ENCODE results near the gene POU2F3. TPM values are rescaled to one million over a fixed set of nuclear protein-coding genes. Genes with fewer than 3 reads are reported as not detected.

POU2F3 gene
- total RNA-seq, 4 donors from 2014 or later: not detected

DNA sequence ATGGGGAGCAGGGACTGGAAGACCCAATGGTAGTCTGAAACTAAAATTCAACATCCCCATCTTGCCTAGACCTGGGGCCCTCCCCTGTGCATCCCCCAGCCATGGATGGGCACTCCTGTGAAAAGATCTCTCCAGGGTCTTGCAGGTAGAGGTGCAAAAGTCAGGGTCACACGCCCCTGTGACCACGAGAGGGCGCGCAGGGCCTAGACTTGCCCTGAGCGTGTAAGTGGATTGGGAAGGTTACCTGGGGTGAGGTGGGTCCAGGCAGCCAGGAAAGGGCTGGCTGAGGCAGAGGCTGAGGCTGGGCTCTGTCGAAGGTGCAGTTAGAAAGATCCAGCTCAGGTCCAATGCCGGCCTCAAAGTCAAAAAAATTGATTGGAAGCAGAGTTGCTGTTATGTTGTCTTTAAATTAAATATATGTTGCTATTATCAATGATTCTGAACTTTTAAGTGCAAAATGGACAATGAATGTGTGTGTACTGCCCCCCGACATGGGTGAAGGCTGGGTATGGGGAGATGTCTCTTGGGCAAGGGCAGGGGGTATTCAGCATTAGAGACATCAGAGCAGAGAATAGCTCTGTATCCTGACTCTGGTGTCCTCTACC lies 4.8 kb upstream of the POU2F3 start:
- intact Hi-C loops (cut with DNase I; ENCODE audit: low total_unique reads): loop anchor here (1.0 kb wide), 1 partner anchor 65 kb away; no protein-coding TSS in a partner anchor
- ATAC-seq (peak in 1 of 2 donors; percentile 64), DNase-seq (no peak)
- H3K27me3 ChIP-seq: peaks cover 9 to 12% (median 9%) of the 10 kb centered on the region in 3 donors
- no peak for TF ChIP-seq POLR2A (IDR thresholded peaks at IDR 0.05)
- TF ChIP-seq, protein P1, sequence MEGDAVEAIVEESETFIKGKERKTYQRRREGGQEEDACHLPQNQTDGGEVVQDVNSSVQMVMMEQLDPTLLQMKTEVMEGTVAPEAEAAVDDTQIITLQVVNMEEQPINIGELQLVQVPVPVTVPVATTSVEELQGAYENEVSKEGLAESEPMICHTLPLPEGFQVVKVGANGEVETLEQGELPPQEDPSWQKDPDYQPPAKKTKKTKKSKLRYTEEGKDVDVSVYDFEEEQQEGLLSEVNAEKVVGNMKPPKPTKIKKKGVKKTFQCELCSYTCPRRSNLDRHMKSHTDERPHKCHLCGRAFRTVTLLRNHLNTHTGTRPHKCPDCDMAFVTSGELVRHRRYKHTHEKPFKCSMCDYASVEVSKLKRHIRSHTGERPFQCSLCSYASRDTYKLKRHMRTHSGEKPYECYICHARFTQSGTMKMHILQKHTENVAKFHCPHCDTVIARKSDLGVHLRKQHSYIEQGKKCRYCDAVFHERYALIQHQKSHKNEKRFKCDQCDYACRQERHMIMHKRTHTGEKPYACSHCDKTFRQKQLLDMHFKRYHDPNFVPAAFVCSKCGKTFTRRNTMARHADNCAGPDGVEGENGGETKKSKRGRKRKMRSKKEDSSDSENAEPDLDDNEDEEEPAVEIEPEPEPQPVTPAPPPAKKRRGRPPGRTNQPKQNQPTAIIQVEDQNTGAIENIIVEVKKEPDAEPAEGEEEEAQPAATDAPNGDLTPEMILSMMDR (IDR thresholded peaks at IDR 0.05 in 4 of 5, conservative IDR thresholded peaks at IDR 0.05 in 1 of 5): peak; percentile 37 to 63 (median 60)
- no peak overlapping the region for H3K27ac ChIP-seq
- no peak overlapping the region for H3K4me3 ChIP-seq
- no peaks in the 10 kb centered on the region for H3K9me3 ChIP-seq
- H3K36me3 ChIP-seq: no peaks in the 10 kb centered on the region
- H3K4me1 ChIP-seq: peaks cover 0 to 3% of the 10 kb centered on the region in 2 donors
- in situ Hi-C loops (cut with MboI; ENCODE audit: low sequenced_read_pairs in 4 of 4): loop anchor here in 1 of 4 donors (10.0 kb wide), 1 partner anchor 60 kb away; no protein-coding TSS in a partner anchor

DNA sequence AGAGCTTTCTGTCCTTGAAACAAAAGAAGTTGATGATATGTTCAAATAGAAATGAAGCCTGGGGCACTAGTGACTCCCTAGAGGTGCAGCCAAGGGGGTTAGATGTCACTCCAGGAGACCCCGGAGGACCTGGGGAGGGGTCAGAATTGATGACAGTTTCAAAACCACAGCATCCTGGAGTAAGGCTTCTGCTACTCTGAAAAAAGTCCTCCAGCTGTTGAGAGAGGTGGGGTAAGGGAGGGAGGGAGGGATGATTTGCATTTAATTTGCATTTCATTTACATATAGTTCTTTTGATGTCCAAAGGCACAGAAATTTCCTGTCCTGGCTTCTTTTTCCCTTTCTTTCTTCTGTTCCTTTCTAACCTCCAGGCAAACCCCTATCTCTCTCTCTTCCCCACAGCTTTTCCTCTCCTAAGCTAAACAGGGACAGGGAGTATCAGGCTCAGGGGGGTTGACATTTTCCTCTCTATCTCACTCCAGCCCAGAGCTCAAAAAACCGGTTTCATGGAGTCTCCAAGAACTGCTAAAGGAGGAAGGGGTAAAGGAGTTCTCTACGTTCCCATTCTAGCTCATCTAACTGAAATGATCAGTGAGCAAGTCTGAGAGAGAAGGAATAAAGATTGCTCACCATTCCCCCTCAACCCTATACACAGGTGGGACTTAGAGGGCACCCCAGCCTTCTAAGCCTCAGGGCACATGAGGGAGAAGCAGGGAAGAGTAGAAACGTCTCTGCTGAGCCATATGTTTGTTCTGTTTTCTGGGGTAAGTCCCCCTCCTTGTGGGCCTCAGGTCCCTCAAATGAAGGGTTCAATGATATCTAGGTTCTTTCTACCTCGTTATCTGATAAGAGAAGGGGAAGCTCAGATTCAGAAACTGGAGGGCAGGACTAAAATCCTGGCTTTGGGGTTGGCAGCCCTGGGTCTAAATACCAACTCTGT lies 3.5 kb upstream of the POU2F3 start:
- TF ChIP-seq POLR2A (IDR thresholded peaks at IDR 0.05): no peak
- TF ChIP-seq, protein P1 (IDR thresholded peaks at IDR 0.05 in 4 of 5, conservative IDR thresholded peaks at IDR 0.05 in 1 of 5): no peak
- Histone ChIP-seq H3K27ac (no peak overlapping the region), H3K36me3 (no peaks in the 10 kb centered on the region), H3K4me1 (peaks cover 0 to 3% of the 10 kb centered on the region in 2 donors), H3K27me3 (peaks cover 17 to 25% (median 21%) of the 10 kb centered on the region in 3 donors), H3K9me3 (no peaks in the 10 kb centered on the region), H3K4me3 (no peak overlapping the region)
- in situ Hi-C loops (cut with MboI; ENCODE audit: low sequenced_read_pairs in 4 of 4): loop anchor here in 1 of 4 donors (10.0 kb wide), 1 partner anchor 58 kb away; no protein-coding TSS in a partner anchor
- ATAC-seq: no peak
- DNase-seq: no peak
- intact Hi-C loops (cut with DNase I; ENCODE audit: low total_unique reads): no loop called here

DNA sequence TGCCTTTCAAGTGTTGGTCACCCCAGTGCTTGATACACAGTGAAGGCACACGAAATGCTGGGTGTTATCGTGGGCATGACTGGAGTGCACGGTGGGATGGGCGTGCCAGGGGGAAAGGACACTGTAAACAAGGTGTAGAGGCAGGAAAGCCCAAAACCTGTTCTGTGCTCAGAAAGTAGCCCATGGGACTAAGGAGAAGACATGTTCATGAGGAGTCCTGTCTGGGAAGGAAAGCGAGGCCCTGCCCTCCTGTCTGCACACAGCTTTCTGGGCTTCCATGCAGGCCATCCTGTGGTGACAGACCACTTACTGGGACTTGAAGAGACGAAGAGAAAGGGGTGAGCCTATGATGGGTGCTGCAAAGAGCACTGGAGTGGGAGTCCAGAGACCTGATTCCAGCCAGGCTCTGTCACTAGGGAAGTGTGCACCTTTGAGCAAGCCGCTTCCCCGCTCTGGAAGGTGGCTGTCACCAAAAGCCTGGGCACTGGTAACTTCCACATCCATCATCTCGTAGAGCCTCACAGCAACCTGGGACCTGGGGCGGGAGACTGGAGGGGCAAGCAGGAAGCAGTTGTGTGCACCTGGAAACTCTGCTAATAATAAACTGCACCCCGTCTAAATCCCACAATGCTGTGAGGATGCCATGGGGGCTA lies 846 bp upstream of the POU2F3 start:
- Histone ChIP-seq H3K9me3 (no peaks in the 10 kb centered on the region), H3K36me3 (no peaks in the 10 kb centered on the region), H3K4me3 (no peak overlapping the region), H3K4me1 (peaks cover 0 to 3% of the 10 kb centered on the region in 2 donors), H3K27ac (no peak overlapping the region), H3K27me3 (peaks cover 23 to 38% (median 24%) of the 10 kb centered on the region in 3 donors)
- TF ChIP-seq, protein P1 (IDR thresholded peaks at IDR 0.05 in 4 of 5, conservative IDR thresholded peaks at IDR 0.05 in 1 of 5): no peak
- no peak for TF ChIP-seq POLR2A (IDR thresholded peaks at IDR 0.05)
- DNase-seq: no peak
- in situ Hi-C loops (cut with MboI; ENCODE audit: low sequenced_read_pairs in 4 of 4) (loop anchor here in 1 of 4 donors (10.0 kb wide), 1 partner anchor 56 kb away; no protein-coding TSS in a partner anchor), intact Hi-C loops (cut with DNase I; ENCODE audit: low total_unique reads) (no loop called here)
- no peak for ATAC-seq

- ATAC-seq (no peak), DNase-seq (no peak)
- no peak overlapping the region for H3K27ac ChIP-seq
- in situ Hi-C loops (cut with MboI; ENCODE audit: low sequenced_read_pairs in 4 of 4): no loop called here
- no peaks in the 10 kb centered on the region for H3K9me3 ChIP-seq
- no peaks in the 10 kb centered on the region for H3K36me3 ChIP-seq
- peaks cover 0 to 3% of the 10 kb centered on the region in 2 donors for H3K4me1 ChIP-seq
- no peak for TF ChIP-seq POLR2A (IDR thresholded peaks at IDR 0.05)
- TF ChIP-seq, protein P1 (IDR thresholded peaks at IDR 0.05 in 4 of 5, conservative IDR thresholded peaks at IDR 0.05 in 1 of 5): no peak
- H3K27me3 ChIP-seq: peaks cover 23 to 51% (median 24%) of the 10 kb centered on the region in 3 donors
- intact Hi-C loops (cut with DNase I; ENCODE audit: low total_unique reads): no loop called here
- H3K4me3 ChIP-seq: no peak overlapping the region
Measured at GRCh38 chr11:120240866-120241265, 926 bp downstream of the POU2F3 start.

All from gastrocnemius medialis (tissue), 4 donors.